Measurements from ENCODE around the gene HIVEP3.

DNA sequence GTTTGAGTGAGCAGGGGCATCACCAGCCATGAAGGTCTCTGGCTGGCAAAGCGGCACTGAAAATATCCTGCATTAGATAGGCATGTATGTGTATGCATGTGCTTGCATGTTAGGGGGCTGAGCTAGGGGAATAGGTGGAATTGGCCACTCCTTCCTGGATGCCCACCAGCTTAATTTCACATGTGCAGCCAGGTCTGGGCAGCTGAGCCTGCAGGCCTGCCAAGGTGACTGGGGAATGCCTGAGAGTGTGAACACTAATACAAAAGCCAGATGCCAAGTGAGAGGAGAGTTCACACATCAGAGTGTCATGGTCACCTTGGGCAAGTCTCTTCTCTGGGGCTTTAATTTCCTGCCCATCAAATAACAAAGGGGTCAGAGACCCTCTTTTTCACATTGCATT, 155.9 kb downstream of the HIVEP3 start:
- TF ChIP-seq, protein P1, sequence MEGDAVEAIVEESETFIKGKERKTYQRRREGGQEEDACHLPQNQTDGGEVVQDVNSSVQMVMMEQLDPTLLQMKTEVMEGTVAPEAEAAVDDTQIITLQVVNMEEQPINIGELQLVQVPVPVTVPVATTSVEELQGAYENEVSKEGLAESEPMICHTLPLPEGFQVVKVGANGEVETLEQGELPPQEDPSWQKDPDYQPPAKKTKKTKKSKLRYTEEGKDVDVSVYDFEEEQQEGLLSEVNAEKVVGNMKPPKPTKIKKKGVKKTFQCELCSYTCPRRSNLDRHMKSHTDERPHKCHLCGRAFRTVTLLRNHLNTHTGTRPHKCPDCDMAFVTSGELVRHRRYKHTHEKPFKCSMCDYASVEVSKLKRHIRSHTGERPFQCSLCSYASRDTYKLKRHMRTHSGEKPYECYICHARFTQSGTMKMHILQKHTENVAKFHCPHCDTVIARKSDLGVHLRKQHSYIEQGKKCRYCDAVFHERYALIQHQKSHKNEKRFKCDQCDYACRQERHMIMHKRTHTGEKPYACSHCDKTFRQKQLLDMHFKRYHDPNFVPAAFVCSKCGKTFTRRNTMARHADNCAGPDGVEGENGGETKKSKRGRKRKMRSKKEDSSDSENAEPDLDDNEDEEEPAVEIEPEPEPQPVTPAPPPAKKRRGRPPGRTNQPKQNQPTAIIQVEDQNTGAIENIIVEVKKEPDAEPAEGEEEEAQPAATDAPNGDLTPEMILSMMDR (IDR thresholded peaks at IDR 0.05; ENCODE audit: insufficient read depth, low read depth, low read length), result no peak
- TF ChIP-seq EZH2 (IDR thresholded peaks at IDR 0.05; ENCODE audit: insufficient read depth, low read length), result no peak

Measured in astrocyte (in vitro differentiated cells and primary cell).